Right cardiac atrium (tissue), 5 donors: ENCODE measurements around the gene MYO5B. TPM values are rescaled to one million over a fixed set of nuclear protein-coding genes. Genes with fewer than 3 reads are reported as not detected.
A peak's percentile ranks its signal among the peaks of the same experiment; 100 is the strongest.

Experiments
- ATAC-seq, 2 donors: fragments of 200-7000 bp; cut with Tn5 transposase; one replicate each; pipeline versions ENCODE4 v1.8.0 to v1.9.1; 2020; ENCODE audit warnings: moderate library complexity in 2 of 2, mild to moderate bottlenecking in 1 of 2
- DNase-seq, 3 donors: peaks; one replicate each; pipeline ENCODE4 v3.0.0-alpha.2; 2020
- H3K27ac ChIP-seq: one replicate; pipeline ENCODE4 v1.5.1; 2013; ENCODE audit warnings: mild to moderate bottlenecking, low read length, control low read depth, moderate library complexity
- H3K27me3 ChIP-seq: one replicate; pipeline ENCODE4 v1.6.1; 2013; ENCODE audit not compliant: control insufficient read depth, insufficient read depth
- H3K4me1 ChIP-seq: one replicate; pipeline ENCODE4 v1.6.1; 2013; ENCODE audit warnings: low read length; ENCODE audit not compliant: control insufficient read depth, insufficient read depth
- H3K4me3 ChIP-seq: one replicate; pipeline ENCODE4 v1.5.1; 2013; ENCODE audit warnings: low read length, control low read depth
- H3K9me3 ChIP-seq: one replicate; pipeline ENCODE4 v1.6.1; 2013; ENCODE audit warnings: low read length; ENCODE audit not compliant: control insufficient read depth
- WGBS: extraction: QIAGEN DNeasy Blood & Tissue Kit; methylation state at CpG from one replicate; pipeline ENCODE4 v1.1.7; 2013; 5-methylcytosine and 5-hydroxymethylcytosine counted together
- intact Hi-C, 4 donors: fragments of 100-400 bp; cut with DNase I; formaldehyde crosslinking; loops; one replicate each; pipeline versions ENCODE4 v1.11.0 to v1.14.0; 2022 to 2023
- polyA plus RNA-seq: library from polyadenylated mRNA; stranded (reverse); fragments of 200-250 nt; gene quantifications from one replicate; pipeline ENCODE4 v1.2.3, GENCODE V29; 2013
- total RNA-seq, 4 donors: library from RNA; stranded (reverse); fragmentation: NEBNext Ultra II Directional; extraction: Animal tissue kit (Norgen Biotek cat#: 25700); gene quantifications; one replicate each; pipeline ENCODE4 v1.2.1, GENCODE V29; 2021
- donor health status: healthy with polysubstance abuse.
- donor health status: DM: no; HTN: yes; CAD: no.
- donor health status: DM: no; HTN: no; CAD: no.
- donor health status: DM: no; HTN: yes; CAD: no; lungs with severe emphysema.
- donor health status: DM: yes; HTN: yes; CAD: no.

The MYO5B gene
- total and polyA plus RNA-seq, 5 donors: 1.4 to 4.5 (median 3.1) TPM

DNA sequence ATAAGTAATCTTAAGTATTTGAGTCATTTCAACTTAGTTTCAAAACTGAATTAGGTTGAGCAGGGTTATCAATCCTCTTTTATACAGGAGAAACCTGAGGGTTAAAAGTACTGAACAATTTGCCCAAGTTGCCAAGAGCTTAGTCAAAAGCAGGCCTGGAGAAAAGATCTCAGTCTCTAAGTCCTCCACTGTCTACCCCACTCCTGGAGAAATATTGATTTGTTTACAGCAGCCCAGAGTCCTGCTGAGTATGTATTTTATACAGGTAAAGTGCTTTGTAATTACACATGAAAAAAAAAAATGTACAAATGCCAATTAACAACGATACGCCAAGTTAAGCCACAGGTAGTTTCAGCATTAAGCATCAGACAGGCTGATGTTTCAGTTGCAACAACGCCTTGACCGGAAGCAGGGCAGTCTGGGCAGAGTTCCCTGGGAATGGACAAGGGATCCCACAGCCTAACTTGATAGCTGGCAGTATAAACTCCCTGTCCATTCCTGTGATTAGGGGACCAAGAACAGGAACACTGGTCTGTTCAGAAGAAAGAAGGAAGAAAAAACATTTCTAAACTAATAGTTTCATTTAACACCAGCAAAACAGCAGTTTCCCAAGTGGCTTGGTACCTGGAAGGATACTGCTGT, 132.9 kb downstream of the MYO5B start:
- Histone ChIP-seq H3K4me3 (no peak overlapping the region), H3K9me3 (no peaks in the 10 kb centered on the region), H3K4me1 (no peaks in the 10 kb centered on the region), H3K27me3 (no peaks in the 10 kb centered on the region), H3K27ac (no peak overlapping the region)
- 38% methylated on average over 4 of the region's 4 CpGs for WGBS
- DNase-seq (peak; percentile 58 to 89 (median 82)), ATAC-seq (peak; percentile 65 to 86)
- intact Hi-C loops: no loop called here

DNA sequence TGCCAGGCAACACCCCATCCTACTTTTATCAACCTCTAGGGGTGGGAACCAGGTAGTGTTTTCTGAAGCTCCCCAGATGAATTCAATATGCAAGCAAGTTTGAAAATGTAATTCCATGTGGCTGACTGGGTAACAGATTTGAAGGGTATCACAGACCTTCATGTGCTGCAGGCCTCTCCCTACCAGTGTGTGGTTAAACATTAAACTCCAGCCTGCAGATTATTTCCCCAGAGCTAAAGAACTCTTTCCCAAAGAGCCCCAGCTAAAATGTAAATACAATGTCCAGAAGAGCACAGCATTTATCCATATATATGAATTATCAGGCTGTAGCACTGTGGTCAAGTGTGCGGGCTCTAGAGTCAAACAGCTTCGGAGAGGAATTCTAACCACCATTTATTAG, 134.1 kb downstream of the MYO5B start:
- Histone ChIP-seq H3K27ac (no peak overlapping the region), H3K4me3 (no peak overlapping the region), H3K4me1 (no peaks in the 10 kb centered on the region), H3K9me3 (no peaks in the 10 kb centered on the region), H3K27me3 (no peaks in the 10 kb centered on the region)
- ATAC-seq (no peak), DNase-seq (no peak)
- intact Hi-C loops: no loop called here
- 94% methylated on average over 2 of the region's 2 CpGs for WGBS

DNA sequence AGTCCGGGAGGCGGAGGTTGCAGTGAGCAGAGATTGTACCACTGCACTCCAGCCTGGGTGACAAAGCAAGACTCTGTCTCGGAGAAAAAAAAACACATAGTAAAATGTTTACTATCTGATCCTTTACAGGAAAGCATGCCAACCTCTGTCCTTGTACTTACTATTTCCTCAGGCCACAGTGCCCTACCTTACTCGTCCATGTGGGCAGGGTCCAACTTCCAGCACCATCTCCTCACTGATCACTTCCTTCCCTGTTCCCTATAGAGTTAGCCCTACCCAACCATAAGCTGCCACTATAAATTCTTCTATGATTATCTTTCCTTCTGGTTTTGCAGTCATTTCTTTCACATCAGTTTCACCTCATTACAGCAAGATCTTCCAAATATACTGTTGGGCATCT, 136.2 kb downstream of the MYO5B start:
- Histone ChIP-seq H3K4me1 (no peaks in the 10 kb centered on the region), H3K27me3 (no peaks in the 10 kb centered on the region), H3K27ac (no peak overlapping the region), H3K9me3 (no peaks in the 10 kb centered on the region), H3K4me3 (no peak overlapping the region)
- intact Hi-C loops: no loop called here
- DNase-seq (no peak), ATAC-seq (no peak)
- 79% methylated on average over 4 of the region's 4 CpGs for WGBS

DNA sequence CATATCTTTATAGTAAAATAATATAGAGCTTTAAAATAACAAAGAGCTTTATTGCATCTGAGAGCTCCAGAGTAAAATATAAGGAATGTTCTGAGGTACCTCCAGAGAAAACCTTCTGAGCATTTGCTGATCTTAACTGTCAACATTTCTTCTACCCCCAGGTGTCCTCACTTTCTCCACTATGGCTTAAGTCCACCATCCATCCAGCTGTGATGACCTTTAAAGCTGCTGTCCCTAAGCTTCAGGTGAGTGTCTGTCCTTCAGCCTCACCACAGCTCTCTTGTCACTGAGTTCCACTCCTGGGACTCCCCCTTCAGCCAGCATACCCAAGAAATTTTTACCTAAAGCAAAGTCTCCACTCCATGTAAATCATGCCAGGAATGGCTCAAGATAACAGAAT, 137.9 kb downstream of the MYO5B start:
- H3K9me3 ChIP-seq: no peaks in the 10 kb centered on the region
- H3K4me1 ChIP-seq: no peaks in the 10 kb centered on the region
- DNase-seq: no peak
- no peak overlapping the region for H3K27ac ChIP-seq
- no peak overlapping the region for H3K4me3 ChIP-seq
- no peaks in the 10 kb centered on the region for H3K27me3 ChIP-seq
- intact Hi-C loops: no loop called here
- no peak for ATAC-seq

DNA sequence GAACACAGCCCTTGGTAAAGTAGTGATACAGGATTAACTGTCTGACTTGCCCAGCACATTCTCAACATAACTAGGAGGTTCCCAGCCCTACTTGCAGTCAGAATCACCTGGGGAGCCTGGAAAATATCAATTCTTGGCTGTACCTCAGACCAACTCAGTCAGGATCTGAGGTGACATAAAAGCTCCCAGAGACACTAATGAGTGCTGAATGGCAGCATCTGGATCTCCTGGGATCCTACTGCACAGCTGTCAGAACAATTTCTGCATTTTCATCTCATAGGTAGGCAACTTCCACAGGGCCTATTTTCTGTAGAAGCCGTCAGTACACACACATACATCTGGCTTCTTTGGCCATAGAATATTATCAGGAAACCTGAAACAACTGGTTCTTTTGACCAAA, 138.8 kb downstream of the MYO5B start:
- ATAC-seq: no peak
- Histone ChIP-seq H3K4me3 (no peak overlapping the region), H3K27me3 (no peaks in the 10 kb centered on the region), H3K9me3 (no peaks in the 10 kb centered on the region), H3K27ac (no peak overlapping the region), H3K4me1 (no peaks in the 10 kb centered on the region)
- DNase-seq: no peak
- WGBS: 87% methylated on average over 1 of the region's 1 CpG
- intact Hi-C loops: no loop called here

DNA sequence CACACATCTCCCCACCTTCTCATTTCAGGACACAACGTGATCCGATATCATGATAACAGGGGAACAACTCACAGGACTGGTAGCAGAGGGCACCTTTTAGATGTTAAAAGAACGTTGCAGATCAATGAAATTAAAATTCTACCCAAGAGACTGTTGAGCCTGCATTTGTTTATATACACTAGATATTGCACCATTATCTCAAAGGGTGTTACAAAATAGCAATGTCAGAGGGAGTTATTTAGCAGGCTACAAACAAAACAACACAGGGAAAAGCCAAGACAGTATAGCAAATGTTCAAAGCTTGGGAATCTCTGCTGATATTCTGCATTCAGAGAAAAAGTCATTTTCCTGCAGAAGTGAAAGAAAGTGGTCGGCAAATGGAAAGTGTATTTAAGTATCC, 139.5 kb downstream of the MYO5B start:
- intact Hi-C loops: no loop called here
- Histone ChIP-seq H3K4me3 (no peak overlapping the region), H3K27ac (no peak overlapping the region), H3K9me3 (no peaks in the 10 kb centered on the region), H3K27me3 (no peaks in the 10 kb centered on the region), H3K4me1 (no peaks in the 10 kb centered on the region)
- WGBS: 69% methylated on average over 4 of the region's 4 CpGs
- no peak for ATAC-seq
- no peak for DNase-seq

DNA sequence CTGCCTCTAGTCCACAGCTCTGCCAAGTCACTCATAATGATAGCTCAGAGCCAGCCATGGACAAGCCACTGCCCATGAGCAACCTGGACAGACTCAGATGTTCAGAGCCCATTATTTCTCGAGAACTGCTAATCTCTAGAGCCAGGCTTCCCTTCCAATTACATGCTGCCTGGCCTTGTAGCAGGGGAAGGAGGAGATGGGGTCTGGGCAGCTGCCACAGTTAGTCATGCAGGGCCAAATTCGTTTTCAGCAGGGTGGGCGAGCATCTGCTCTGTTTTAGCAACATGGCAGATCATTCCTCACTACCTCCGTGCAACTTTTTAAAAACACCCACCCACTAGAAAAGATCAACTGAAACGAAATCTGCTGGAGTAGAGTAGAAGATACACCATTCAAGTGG, 141.8 kb downstream of the MYO5B start:
- DNase-seq (no peak), ATAC-seq (no peak)
- no peaks in the 10 kb centered on the region for H3K9me3 ChIP-seq
- intact Hi-C loops: no loop called here
- 67% methylated on average over 5 of the region's 5 CpGs for WGBS
- H3K27me3 ChIP-seq: no peaks in the 10 kb centered on the region
- no peak overlapping the region for H3K4me3 ChIP-seq
- H3K4me1 ChIP-seq: no peaks in the 10 kb centered on the region
- no peak overlapping the region for H3K27ac ChIP-seq

DNA sequence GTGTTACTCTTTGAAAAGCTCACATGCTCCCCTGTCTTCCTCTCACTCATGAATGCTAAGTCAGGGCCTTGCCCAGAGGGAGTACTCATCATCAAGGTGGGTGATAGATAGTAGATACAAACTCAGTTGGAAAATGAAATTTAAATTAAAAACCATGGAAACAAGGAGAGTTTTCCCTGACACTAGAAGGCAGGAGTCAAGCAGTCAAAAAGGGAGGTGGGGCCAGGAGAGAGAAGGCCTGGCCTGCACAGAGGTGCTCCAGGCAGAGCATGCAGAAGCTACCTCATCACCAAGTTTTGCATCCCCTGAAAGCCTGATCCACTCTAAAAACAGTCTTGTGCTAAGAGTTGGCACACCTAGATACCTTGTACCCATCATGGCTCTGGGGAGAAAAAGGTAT, 143.7 kb downstream of the MYO5B start:
- no peaks in the 10 kb centered on the region for H3K4me1 ChIP-seq
- H3K27ac ChIP-seq: no peak overlapping the region
- no peaks in the 10 kb centered on the region for H3K27me3 ChIP-seq
- DNase-seq: no peak
- no peak for ATAC-seq
- no peak overlapping the region for H3K4me3 ChIP-seq
- intact Hi-C loops: no loop called here
- no peaks in the 10 kb centered on the region for H3K9me3 ChIP-seq

DNA sequence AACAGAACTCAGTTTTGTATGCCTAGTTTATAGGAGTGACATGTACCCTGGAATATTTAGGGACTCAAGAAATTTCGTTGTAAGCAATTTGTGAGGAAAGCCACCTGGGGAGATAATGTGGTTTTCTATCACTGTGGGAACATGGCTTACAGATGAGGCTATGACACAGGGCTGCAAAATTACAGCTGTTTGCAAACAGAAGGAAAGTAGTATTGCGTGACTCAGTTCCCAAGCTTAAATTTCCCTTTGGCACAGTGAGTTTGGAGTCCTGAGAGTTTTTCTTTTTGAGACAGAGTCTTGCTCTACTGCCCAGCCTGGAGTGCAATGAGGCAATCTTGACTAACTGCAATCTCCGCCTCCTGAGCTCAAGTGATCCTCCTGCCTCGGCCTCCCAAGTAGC, 149.8 kb downstream of the MYO5B start:
- intact Hi-C loops: no loop called here
- 74% methylated on average over 4 of the region's 4 CpGs for WGBS
- Histone ChIP-seq H3K4me3 (no peak overlapping the region), H3K27ac (no peak overlapping the region), H3K9me3 (no peaks in the 10 kb centered on the region), H3K27me3 (no peaks in the 10 kb centered on the region), H3K4me1 (no peaks in the 10 kb centered on the region)
- no peak for ATAC-seq
- DNase-seq: no peak

DNA sequence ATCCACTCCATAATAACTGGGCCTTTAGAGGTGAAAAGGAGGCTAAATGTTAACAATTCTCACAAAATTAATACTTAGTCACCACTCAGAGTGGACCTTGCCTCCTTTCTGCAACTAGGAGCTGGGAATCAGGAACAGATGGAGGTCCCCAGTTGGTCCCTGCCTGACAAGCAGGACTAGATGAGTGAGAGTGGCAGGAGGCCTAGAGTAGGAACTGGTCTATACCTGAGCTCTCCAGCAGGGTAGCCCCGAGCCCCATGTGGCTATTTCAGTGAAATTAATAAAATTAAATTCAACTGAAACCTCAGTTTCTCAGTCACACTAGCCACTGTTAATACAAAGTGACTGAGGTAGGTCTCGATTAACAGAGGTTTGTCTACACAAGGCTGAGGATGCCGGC, 150.5 kb downstream of the MYO5B start:
- no peak for DNase-seq
- intact Hi-C loops: no loop called here
- no peaks in the 10 kb centered on the region for H3K4me1 ChIP-seq
- no peaks in the 10 kb centered on the region for H3K27me3 ChIP-seq
- no peaks in the 10 kb centered on the region for H3K9me3 ChIP-seq
- H3K4me3 ChIP-seq: no peak overlapping the region
- H3K27ac ChIP-seq: no peak overlapping the region
- ATAC-seq: no peak
- WGBS: 53% methylated on average over 3 of the region's 3 CpGs

DNA sequence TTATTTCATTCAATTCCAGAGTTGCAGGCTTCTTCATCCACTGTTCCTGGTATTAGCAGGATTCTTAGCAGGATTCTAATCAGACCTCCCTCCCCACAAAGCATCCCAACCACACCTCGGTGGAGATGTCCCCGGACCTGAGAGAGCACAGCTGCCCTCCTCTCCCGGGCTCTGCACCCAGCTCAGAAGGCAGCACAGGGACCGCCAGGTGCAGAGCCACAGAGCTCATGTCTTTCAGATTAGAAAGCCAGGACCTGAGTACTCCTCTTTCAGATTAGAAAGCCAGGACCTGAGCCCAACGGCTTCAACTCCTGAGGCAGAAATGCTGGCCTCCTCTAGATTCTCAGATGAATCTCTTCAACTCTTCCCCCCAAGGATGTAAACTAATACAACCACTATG, 152.3 kb downstream of the MYO5B start:
- H3K27ac ChIP-seq: no peak overlapping the region
- intact Hi-C loops: no loop called here
- no peak overlapping the region for H3K4me3 ChIP-seq
- no peaks in the 10 kb centered on the region for H3K4me1 ChIP-seq
- WGBS: 59% methylated on average over 5 of the region's 5 CpGs
- no peaks in the 10 kb centered on the region for H3K9me3 ChIP-seq
- DNase-seq (no peak), ATAC-seq (no peak)
- H3K27me3 ChIP-seq: no peaks in the 10 kb centered on the region

DNA sequence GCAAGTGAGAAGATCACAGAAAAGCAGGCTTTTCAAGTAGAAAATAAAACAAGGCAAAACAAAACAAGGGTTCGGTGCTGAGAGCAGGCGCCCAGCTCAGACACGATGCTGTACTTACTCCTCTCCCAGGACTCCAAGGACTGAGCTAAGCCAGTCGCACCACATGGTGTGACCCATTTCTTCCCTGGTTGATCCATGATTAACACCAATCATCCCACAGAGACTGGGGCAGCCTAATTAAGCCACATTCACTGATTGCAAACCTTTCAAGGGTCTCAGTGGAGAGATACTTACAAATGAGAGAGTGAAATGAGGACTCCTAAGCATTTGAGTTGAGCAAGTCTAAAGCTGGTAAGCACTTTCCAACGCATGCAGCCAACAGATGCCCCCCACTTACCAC, 155.2 kb downstream of the MYO5B start:
- Histone ChIP-seq H3K27ac (no peak overlapping the region), H3K27me3 (no peaks in the 10 kb centered on the region)
- DNase-seq: no peak

More for the DNA sequence above, 155.2 kb downstream of the MYO5B start:
- ATAC-seq: no peak
- WGBS: 86% methylated on average over 5 of the region's 5 CpGs
- intact Hi-C loops: no loop called here
- Histone ChIP-seq H3K4me3 (no peak overlapping the region), H3K4me1 (no peaks in the 10 kb centered on the region), H3K9me3 (no peaks in the 10 kb centered on the region)
